AML-193 (cell line): ENCODE data around the gene SPC24.
"Not testable (repeated sequence)": the region's sequence is repeated elsewhere in the genome, so short reads cannot be mapped to it uniquely, and the experiment has no call there.

Experiments
- DNase-seq, 2 experiments: peaks; one replicate each; lab custom pipeline; 2025; lab: John Stamatoyannopoulos, UW

SPC24 gene

DNA sequence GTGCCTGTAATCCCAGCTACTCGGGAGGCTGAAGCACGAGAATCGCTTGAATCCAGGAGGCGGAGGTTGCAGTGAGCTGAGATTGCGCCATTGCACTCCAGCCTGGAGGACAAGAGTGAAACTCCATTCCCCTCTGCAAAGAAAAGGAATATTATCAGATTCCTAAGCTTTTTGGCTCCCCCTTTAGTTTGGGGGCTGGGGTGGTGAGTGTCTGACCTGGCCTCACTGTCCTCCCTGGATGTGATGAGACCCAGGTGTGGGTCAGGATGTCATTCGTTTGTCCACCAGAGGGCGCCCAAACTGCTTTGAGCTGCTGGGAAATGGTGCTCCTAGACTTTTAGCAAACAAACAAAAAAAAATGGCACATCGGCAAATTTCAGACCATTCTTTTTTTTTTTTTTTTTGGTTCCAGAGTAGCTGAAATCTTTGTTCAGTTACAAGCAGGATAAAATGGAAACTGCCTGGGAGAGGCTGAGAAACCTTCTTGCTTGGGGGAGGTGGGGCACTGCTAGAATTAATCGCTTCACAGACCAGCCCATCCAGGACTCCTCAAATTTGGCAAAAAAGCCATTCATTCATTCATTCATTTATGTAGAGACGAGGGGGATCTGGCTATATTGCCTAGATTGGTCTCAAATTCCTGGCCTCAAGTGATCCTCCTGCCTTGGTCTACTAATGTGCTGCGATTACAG lies 29.4 kb downstream of the SPC24 start:
- DNase-seq, result peak; percentile 32 to 44

- not testable (repeated sequence) for DNase-seq
These were observed 31.4 kb downstream of the SPC24 start for GRCh38 chr19:11124157-11124556.

- no peak for DNase-seq
These were observed 32.5 kb downstream of the SPC24 start for GRCh38 chr19:11123114-11123513.

DNA sequence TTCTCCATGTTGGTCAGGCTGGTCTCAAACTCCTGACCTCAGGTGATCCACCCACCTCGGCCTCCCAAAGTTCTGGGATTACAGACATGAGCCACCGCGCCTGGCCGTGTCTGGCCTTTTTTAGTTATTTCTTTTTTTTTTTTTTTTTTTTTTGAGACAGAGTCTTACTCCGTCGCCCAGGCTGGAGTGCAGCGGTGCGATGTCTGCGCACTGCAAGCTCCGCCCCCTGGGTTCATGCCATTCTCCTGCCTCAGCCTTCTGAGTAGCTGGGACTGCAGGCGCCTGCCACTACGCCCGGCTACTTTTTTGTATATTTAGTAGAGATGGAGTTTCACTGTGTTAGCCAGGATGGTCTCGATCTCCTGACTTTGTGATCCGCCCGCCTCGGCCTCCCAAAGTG lies 33.6 kb downstream of the SPC24 start:
- DNase-seq, result not testable (repeated sequence)

DNA sequence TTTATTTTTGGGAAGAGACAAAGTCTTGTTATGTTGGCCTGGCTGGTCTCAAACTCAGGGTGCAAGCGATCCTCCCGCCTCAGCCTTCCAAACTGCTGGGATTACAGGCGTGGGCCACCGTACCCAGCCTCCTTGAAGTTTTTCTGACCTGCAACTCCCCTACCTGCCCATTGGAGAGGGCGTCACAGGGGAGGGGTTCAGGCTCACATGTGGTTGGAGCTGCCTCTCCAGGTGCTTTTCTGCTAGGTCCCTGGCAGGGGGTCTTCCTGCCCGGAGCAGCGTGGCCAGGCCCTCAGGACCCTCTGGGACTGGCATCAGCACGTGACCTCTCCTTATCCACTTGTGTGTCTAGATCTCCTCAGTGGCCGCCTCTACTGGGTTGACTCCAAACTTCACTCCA lies 39.1 kb downstream of the SPC24 start:
- DNase-seq, result no peak

- DNase-seq, result no peak
These were observed 39.6 kb downstream of the SPC24 start for GRCh38 chr19:11115895-11116446.

DNA sequence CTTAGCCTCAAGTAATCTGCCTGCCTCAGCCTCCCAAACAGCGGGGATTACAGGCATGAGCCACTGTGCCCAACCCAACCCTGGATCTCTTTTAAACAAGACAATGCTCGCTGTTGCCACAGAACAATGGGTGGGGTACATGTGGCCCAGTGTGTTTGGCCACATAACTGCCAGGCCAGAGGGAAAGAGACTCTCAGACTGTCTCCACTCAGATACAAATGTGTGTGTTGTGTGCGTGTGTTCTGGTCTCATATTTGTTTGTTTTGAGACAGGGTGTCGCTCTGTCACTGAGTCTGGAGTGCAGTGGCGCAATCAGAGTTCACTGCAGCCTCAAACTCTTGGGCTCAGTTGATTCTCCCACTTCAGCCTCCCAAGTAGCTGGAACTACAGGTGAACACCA lies 40.5 kb downstream of the SPC24 start:
- DNase-seq, result no peak

GRCh38 chr19:11113140-11113708 lies 42.4 kb downstream of the SPC24 start:
- no peak for DNase-seq

DNA sequence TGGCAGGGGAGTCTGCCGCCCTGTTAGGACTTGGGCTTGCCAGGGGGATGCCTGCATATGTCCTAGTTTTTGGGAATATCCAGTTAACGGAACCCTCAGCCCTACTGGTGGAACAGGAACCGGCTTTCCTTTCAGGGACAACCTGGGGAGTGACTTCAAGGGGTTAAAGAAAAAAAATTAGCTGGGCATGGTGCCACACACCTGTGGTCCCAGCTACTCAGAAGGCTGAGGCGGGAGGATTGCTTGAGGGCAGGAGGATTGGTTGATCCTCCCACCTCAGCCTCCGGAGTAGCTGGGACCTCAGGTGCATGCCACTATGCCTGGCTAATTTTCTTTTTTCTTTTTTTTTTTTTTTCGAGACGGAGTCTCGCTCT lies 43.8 kb downstream of the SPC24 start:
- DNase-seq, result no peak

GRCh38 chr19:11111117-11111770 lies 44.3 kb downstream of the SPC24 start:
- no peak for DNase-seq

GRCh38 chr19:11108746-11109145 lies 46.8 kb downstream of the SPC24 start:
- no peak for DNase-seq

GRCh38 chr19:11106477-11106876 lies 49.1 kb downstream of the SPC24 start:
- DNase-seq, result no peak

GRCh38 chr19:11105014-11105636 lies 50.5 kb downstream of the SPC24 start:
- no peak for DNase-seq

DNA sequence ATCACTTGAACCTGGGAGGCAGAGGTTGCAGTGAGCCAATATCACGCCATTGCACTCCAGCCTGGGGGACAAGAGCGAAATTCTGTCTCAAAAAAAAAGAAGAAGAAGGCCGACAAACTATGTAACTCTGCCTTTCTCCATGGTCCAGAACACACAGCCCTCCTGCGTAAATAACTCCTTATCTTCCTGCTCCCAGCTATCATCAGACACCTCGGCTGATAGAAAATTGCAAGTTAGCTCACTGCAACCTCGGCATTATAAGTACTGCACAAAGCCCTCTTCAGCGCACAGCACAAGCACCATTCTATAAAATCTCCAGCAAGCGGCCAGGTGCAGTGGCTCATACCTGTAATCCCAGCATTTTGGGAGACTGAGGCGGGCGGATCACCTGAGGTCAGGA lies 51.9 kb downstream of the SPC24 start:
- not testable (repeated sequence) for DNase-seq

- no peak for DNase-seq
These were observed 52.6 kb downstream of the SPC24 start for GRCh38 chr19:11102944-11103343.

- DNase-seq, result no peak
These were observed 54.5 kb downstream of the SPC24 start for GRCh38 chr19:11101057-11101456.

DNA sequence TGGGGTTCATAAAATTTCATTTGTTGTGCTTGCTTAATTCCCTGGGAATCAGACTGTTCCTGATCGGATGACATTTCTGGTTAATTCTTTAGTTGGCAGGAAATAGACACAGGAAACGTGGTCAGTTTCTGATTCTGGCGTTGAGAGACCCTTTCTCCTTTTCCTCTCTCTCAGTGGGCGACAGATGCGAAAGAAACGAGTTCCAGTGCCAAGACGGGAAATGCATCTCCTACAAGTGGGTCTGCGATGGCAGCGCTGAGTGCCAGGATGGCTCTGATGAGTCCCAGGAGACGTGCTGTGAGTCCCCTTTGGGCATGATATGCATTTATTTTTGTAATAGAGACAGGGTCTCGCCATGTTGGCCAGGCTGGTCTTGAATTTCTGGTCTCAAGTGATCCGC lies 55.5 kb downstream of the SPC24 start:
- DNase-seq, result no peak

- DNase-seq, result no peak
These were observed 56.7 kb downstream of the SPC24 start for GRCh38 chr19:11098861-11099260.

DNA sequence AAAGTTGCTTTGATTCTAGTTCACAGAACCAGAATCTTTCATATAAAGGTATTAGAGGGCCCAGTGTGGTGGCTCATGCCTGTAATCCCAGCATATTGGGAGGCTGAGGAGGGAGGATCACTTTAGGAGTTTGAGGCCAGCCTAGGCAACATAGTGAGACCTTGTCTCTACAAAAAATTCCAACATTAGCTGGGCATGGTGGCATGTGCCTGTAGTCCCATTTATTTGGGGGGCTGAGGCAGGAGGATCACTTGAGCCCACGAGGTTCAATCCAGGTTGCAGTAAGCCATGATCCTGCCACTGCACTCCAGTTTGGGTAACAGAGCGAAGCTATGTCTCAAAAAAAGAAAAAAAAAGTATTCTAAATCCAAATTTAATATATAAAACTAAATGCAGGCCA lies 57.3 kb downstream of the SPC24 start:
- no peak for DNase-seq

DNA sequence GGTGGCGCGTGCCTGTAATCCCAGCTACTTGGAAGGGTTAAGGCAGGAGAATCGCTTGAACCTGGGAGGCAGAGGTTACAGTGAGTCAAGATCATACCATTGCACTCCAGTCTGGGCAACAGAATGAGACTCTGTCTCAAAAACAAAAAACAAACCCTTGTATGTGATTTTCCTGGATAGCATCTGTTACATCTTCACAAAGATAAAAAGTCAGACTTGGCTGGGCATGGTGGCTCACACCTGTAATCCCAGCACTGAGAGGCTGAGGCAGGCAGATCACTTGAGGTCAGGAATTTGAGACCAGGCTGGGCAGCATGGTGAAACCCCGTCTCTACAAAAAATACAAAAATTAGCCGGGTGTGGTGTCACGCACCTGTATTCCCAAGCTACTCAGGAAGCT lies 58.2 kb downstream of the SPC24 start:
- DNase-seq, result not testable (repeated sequence)

DNA sequence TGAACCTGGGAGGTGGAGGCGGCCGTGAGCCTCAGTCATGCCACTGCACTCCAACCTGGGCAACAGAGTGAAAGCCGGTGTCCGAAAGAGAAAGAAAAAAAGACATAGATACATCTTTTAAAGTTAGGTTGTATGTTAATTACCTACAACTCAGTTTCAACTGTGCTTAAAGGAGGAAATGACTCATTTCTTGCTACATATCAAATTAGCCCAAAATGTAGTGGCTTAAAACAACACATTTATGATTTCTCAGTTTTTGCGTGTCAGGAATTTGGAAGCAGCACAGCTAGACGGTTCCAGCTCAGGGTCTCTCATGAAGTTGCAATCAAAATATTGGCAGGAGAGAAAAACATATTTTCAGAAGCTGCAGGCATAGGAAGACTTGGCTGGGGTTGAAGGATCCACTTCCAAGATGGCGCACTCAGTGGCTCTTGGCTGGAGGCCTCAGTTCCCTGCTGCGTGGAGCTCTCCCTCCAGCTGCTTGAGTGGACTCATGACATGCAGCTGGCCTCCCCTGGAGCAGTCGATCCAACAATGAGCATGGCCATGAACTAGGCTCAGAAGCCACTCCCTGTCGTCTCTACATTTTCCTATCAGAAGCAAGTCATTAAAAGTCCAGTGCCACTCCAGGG lies 59.3 kb downstream of the SPC24 start:
- peak; percentile 23 to 33 for DNase-seq
